GM18858 (cell line): ENCODE results near the gene CEP44.
A peak's percentile ranks its signal among the peaks of the same experiment; 100 is the strongest.
"Not testable (repeated sequence)": the region's sequence is repeated elsewhere in the genome, so short reads cannot be mapped to it uniquely, and the experiment has no call there.

ENCODE experiments used
- ATAC-seq: cut with Tn5 transposase; IDR thresholded peaks from one replicate; pipeline ENCODE4 v1.9.1; 2021; ENCODE audit not compliant: unreplicated experiment

Gene CEP44

GRCh38 chr4:174278467-174278866 lies 5.2 kb upstream of the CEP44 start:
- ATAC-seq: no peak

GRCh38 chr4:174279433-174280155 lies 4.1 kb upstream of the CEP44 start:
- ATAC-seq: no peak

GRCh38 chr4:174281182-174281737 lies 2.5 kb upstream of the CEP44 start:
- ATAC-seq: no peak

GRCh38 chr4:174281901-174282300 lies 1.8 kb upstream of the CEP44 start:
- no peak for ATAC-seq

GRCh38 chr4:174282836-174283506 lies 740 bp upstream of the CEP44 start:
- ATAC-seq: peak; percentile 99

GRCh38 chr4:174284487-174284886 lies 776 bp downstream of the CEP44 start:
- ATAC-seq: no peak

GRCh38 chr4:174286870-174287269 lies 3.2 kb downstream of the CEP44 start:
- ATAC-seq: no peak

- ATAC-seq: no peak
These were observed 8.8 kb downstream of the CEP44 start for GRCh38 chr4:174292473-174292872.

GRCh38 chr4:174294641-174295040 lies 10.9 kb downstream of the CEP44 start:
- ATAC-seq: not testable (repeated sequence)

- ATAC-seq: not testable (repeated sequence)
These were observed 11.4 kb downstream of the CEP44 start for GRCh38 chr4:174295142-174295541.

GRCh38 chr4:174303687-174304086 lies 20.0 kb downstream of the CEP44 start:
- no peak for ATAC-seq

GRCh38 chr4:174304664-174305063 lies 21.0 kb downstream of the CEP44 start:
- ATAC-seq: no peak

GRCh38 chr4:174305961-174306360 lies 22.2 kb downstream of the CEP44 start:
- no peak for ATAC-seq

- ATAC-seq: no peak
These were observed 24.0 kb downstream of the CEP44 start for GRCh38 chr4:174307694-174308093.

- no peak for ATAC-seq
These were observed 29.3 kb downstream of the CEP44 start for GRCh38 chr4:174312993-174313392.

- ATAC-seq: no peak
These were observed 30.6 kb downstream of the CEP44 start for GRCh38 chr4:174314274-174314673.

GRCh38 chr4:174314770-174315169 lies 31.1 kb downstream of the CEP44 start:
- ATAC-seq: peak; percentile 41

- ATAC-seq: no peak
These were observed 32.8 kb downstream of the CEP44 start for GRCh38 chr4:174316546-174316945.

- no peak for ATAC-seq
These were observed 33.2 kb downstream of the CEP44 start for GRCh38 chr4:174316954-174317353.

GRCh38 chr4:174317531-174317930 lies 33.8 kb downstream of the CEP44 start:
- ATAC-seq: no peak

GRCh38 chr4:174318829-174319764 lies 35.4 kb downstream of the CEP44 start:
- no peak for ATAC-seq
